Inflammatory macrophage treated with lipopolysaccharide for 1 hour (primary cell): ENCODE measurements around the gene PLEKHJ1.
A peak's percentile ranks its signal among the peaks of the same experiment; 100 is the strongest.

ENCODE experiments used
- DNase-seq, 2 donors: peaks; one replicate each; pipeline ENCODE4 v3.0.0-alpha.2; 2020 to 2022

Gene PLEKHJ1

DNA sequence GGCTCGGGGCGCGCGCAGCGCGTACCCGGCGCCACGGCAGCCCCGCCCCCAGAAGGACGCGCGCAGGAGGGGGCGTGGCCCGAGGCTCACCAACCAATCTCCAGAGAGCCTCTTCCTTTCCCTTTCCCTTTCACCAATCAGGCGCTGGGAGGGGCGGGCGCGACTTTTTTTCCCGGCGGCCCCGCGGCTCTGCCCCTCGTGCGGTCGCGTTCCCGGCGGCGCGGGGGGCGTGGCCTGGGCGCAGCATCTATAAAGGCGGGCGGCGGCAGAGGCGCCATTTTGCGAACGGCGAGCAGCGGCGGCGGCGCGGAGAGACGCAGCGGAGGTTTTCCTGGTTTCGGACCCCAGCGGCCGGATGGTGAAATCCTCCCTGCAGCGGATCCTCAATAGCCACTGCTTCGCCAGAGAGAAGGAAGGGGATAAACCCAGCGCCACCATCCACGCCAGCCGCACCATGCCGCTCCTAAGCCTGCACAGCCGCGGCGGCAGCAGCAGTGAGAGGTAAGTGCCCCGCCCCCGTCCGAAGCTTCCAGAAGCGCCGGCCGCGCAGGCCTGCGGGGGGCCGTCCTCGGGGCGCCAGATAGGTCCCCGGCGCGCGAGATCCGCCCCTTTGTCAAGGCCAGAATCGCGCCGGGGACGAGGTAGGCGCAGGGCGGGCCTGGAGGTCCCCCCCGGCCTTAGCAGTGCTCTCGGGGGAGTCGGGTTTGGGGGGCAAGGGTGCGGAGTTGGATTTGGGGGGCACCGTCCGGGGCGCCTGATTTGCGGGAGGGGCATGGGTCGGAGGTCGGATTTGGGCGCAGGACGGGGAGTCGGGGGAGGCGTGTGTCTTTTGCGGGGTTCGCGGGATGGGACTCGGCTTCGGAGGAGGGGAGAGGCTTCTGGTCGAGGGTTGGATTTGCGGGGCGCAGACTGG lies 33.4 kb upstream of the PLEKHJ1 start:
- DNase-seq, result peak; percentile 94 to 99

DNA sequence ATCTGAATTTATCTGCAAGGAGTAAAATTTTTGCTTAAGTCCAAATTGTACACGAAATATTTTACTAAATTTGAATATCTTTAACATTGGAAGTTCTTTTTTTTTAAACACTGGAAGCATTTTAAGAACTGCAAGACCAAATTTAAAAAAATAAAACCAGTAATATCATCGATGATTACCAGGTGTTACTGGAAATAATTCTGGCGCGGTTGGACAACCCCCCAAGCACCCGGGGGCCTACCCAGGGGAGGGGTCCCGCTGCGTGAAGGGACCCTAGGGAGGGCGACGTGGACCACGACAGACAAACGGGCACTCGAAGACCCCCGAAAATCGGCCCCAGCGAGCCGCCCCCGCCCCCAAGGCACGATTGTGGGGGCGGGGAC lies 32.7 kb upstream of the PLEKHJ1 start:
- no peak for DNase-seq

- no peak for DNase-seq
These were observed 32.3 kb upstream of the PLEKHJ1 start for GRCh38 chr19:2268480-2268830.

- DNase-seq, result peak; percentile 84 to 86
These were observed 30.3 kb upstream of the PLEKHJ1 start for GRCh38 chr19:2266183-2266993.

DNA sequence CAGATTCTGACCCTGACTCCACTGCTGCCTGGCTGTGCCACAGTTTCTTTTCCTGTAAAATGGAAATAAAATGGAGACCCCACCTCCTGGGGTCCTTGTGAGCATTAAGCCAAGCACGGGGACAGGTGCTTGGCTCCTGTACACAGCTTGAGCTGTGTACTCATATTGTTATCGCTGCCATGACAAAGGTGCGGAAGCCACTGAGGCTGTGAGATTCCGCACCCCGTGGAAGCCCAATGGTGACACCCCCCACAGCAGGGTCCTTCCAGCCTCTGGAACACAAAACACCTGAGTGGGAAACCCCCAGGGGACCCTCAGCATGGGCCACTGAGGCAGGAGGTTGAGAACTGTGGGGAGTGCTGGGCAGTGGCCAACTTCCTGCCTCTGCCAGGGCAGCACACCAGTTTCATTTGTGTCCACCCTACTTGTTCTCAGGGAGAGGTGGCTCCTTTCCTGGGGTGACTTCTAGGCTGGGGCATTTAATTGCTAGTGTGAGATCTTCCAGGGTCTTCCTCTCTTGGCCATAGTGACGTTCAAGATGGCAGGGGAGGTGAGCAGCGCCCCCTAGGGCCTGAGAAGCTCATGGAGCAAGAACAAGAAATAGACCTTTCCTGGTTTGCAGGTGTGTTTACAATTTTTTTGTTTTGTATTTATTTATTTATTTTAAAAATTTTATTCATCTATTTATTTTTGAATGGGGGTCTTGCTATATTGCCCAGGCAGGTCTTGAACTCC lies 25.5 kb upstream of the PLEKHJ1 start:
- peak in 1 of 2 donors; percentile 61 for DNase-seq

- no peak for DNase-seq
These were observed 24.2 kb upstream of the PLEKHJ1 start for GRCh38 chr19:2260341-2260805.

- no peak for DNase-seq
These were observed 23.2 kb upstream of the PLEKHJ1 start for GRCh38 chr19:2259336-2259735.

DNA sequence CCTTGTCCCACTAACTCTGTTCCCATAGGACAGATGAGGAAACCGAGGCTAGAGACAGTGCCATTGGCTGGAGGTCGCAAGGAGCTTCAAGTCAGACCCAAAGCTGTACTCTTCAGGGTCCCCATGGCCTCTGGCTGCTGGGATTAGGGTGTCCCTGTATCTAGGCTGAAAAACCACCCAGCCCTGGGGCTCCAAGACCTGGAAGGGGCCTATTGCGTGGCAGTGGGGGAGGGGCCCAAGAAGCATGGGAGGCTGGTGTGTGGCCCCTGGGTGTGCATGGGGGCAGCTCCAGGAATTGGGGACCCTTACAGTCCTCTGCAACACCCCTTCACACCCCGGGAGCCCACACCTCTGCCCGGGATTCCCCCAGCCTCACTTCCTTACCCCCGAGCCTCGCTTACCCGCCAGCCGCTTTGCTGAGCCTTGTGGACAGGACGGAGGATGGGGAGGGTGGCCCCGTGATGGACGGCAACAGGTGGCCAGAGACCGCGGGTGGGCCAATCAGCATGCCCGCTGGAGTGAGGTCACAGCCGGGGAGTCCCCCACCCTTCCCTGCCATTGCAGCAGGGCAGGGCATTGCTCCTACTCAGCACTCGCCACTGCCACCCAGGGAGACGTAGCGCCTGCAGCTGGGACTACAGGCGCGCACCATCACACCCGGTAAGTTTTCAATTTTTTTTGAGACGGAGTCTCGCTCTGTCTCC lies 20.0 kb upstream of the PLEKHJ1 start, which contains the start of gene JSRP1:
Gene JSRP1, minus strand, starts transcription at position 436 of the 704 bp plus-strand sequence. CDS start 1,103 bp downstream, outside the sequence.
- DNase-seq, result no peak

DNA sequence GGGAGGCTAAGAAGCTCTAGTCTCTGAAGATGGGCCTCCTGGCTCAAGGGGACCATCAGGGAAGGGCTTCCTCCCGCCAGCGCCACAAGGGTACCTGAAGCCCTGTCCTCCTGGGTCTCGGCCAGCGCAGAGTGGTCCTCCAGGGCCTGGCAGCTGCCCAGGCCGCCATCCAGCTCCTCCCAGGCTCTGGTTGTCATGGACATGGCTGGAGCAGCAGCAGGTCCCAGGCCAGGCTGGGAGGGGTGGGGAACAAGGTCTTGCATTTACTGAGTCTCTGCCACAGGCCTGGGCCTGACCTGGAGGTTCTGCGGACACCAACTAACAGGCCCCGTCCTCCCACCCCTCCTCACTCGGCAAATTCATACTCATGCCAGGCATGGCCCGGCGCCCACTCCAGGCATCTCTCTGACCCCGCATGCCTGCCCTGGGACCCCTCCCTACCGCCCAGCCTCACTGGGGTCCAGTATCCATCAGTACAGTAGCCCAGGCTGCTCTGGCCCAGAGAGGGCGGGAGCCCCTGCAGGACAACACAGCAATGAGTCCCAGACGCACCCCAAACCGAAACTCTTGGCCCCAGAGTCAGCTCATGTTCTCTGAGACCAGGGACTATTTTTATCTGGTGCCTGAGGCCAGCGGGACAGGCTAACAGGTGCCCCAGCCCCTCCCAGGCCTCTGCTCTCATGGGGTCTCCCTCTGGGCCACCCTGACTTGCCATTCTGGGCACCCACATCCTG lies 19.1 kb upstream of the PLEKHJ1 start:
- DNase-seq, result no peak

DNA sequence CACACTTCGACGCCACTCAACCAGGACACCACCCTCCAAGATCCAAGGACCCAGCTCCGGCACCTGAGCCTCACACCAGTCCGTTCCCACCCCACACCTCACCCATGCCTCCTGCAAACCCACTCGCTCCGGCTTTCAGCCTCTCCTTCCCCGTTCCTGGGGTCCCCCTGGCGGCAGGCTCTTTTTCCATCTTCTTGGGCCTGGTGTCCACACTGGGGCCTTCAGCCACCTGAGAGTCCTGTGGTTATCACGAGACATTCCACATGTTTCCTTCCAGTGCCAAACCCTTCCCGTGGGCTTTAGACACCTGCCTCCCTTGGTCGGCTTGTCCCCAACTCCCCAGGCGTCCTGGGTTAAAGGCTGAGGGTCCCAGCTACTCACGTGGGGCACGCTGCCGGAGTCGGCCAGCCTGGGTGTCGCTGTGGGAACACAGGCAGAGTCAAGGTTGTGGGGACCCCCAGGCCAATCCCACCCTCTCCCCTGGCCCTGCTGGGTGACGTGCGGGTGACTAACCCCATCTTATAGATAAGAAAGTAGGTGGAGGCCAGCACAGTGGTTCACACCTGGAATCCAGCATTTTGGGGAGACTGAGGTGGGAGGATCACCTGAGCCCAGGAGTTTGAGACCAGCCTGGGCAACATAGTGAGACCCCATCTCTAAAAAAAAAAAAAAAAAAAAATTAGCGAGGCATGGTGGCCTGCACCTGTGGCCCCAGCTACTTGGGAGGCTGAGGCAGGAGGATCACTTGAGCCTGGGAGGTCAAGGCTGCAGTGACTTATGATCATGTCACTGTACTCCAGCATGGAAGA lies 18.1 kb upstream of the PLEKHJ1 start:
- DNase-seq, result no peak

DNA sequence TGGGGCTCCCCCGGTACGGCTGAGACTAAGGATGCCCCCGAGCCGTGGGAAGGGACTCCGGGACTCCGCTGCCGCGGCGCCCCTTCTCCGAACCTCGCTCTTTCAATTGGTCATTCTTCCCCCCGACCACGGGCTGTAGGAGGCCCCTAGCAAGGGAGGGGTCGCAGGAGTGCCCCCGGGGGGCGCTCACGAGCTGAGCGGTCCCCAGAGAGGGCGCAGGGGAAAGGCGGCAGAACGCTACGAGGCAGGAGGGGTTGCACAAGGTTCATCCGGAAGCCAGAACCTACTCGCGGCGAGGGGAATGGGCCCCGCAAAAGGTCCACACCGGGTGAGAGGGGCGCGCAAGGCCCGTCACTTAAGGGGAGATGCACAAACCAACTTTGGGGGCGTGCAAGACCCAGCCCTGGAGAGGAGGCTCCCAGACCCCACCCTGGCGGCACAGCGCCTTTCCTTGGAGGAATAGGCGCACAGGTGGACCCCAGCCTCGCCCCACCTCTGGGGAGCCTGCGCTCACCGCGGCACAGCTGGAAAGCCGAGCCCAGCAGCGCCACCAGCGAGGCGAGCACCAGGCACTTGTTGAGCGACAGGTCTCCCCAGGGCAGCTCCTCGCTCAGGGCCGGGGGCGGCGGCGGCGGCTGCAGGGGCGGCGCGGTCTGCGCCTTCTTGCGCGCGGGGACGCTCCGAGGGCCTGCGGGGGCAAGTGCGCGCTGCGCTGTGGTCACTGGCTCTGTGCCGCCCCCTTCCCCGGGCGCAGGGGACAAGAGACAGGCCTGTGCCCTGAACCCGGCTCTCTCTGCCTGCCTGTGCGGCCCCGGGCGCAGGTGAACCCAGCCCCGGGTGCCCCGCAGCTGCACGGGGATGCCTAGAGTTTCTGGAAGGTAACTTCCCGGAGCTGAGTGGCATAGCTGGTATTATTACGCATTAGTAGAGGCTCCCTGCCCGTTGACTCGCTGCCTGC lies 17.3 kb upstream of the PLEKHJ1 start:
- no peak for DNase-seq

- no peak for DNase-seq
These were observed 16.6 kb upstream of the PLEKHJ1 start for GRCh38 chr19:2252797-2253105.

DNA sequence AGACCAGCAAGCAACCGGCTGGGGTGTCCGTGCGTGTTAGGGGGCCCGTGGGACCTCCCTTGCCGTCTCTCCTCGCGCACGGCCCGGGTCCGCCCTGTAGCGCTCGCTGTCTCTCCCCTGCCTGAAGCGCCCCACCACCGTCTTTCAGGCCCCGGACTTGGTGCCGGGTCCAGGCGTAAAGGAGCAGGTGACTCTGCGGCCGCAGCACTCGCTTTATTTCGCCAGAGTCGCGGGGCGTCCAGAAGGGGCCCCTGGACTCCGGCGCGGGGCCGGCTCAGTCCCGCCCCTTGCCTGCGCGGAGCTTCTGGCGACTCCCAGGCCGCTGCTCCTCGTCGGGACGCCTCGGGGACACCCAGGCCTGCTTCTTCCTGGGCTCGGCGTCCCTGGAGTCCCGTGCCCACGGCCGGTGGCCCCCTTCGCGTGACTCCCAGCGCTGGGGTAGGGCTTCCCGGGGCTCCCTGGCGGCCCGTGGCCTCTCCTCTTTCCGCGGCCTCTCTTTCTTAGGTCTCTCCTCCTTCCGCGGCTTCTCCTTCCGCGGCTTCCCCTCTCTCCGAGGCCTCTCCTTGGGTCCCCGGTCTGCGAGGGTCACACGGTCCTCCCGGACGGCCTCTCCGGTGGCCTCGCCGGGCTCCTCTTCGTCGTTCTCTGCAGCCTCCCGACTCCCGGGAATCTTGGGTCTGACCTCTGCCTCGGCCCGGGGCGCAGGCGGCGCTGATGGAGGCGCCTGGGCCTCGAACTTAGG lies 16.1 kb upstream of the PLEKHJ1 start:
- DNase-seq, result no peak

DNA sequence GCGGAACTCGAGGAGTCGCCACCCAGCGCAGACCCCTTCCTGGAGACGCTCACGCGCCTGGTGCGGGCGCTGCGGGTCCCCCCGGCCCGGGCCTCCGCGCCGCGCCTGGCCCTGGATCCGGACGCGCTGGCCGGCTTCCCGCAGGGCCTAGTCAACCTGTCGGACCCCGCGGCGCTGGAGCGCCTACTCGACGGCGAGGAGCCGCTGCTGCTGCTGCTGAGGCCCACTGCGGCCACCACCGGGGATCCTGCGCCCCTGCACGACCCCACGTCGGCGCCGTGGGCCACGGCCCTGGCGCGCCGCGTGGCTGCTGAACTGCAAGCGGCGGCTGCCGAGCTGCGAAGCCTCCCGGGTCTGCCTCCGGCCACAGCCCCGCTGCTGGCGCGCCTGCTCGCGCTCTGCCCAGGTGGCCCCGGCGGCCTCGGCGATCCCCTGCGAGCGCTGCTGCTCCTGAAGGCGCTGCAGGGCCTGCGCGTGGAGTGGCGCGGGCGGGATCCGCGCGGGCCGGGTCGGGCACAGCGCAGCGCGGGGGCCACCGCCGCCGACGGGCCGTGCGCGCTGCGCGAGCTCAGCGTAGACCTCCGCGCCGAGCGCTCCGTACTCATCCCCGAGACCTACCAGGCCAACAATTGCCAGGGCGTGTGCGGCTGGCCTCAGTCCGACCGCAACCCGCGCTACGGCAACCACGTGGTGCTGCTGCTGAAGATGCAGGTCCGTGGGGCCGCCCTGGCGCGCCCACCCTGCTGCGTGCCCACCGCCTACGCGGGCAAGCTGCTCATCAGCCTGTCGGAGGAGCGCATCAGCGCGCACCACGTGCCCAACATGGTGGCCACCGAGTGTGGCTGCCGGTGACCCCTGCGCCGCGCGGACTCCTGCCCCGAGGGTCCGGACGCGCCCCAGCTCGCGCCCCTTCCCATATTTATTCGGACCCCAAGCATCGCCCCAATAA lies 15.3 kb upstream of the PLEKHJ1 start:
- no peak for DNase-seq

GRCh38 chr19:2250766-2251105 lies 14.6 kb upstream of the PLEKHJ1 start:
- DNase-seq, result no peak

DNA sequence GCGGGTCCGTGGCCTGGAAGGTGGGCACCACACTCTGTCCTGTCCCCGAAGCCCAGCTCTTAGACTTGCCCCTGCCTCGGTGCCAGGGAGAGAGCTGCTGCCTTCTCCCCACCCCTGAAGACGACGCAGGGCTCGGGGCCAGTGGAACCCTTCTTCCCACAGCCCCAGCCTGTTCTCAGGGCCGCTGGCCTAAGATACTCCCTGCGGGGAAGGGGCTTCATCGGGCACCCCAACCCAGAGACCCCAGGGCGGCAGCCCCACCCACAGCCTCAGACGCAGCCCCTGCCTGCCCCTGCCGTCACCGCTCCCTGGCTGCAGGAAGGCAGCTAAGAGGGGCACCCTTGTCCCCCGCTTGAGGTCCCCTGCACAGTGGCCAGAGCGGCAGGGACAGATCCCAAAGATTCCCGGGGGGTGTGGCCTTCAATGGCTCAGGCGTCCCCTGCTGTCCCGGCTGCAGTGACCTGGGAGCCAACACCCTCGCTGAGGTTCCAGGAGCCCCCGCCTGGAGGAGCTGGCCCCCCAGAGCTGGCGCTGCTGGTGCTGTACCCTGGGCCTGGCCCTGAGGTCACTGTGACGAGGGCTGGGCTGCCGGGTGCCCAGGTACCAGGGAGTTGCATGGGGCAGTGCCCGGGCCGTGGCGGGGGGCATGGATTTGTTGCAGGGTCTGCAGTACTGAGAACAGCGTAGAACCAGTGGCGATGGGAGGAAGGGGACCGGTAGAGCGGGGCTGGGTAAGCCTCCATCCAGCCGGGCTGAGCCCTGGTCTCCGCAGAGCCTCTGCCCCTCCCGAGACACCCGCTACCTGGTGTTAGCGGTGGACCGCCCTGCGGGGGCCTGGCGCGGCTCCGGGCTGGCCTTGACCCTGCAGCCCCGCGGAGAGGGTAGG lies 14.0 kb upstream of the PLEKHJ1 start:
- no peak for DNase-seq
